Trophoblast cell (in vitro differentiated cells and primary cell): ENCODE data around the gene ZDHHC14.

Experiments used
- DNase-seq, 2 donors: peaks; one replicate each; pipeline ENCODE4 v3.0.0-alpha.2; 2016
- H2AFZ ChIP-seq: 2 replicates; pipeline ENCODE4 v1.6.1; 2013; ENCODE audit warnings: low read length, moderate library complexity, mild to moderate bottlenecking; ENCODE audit not compliant: insufficient read depth, poor library complexity
- H2AK5ac ChIP-seq: 2 replicates; pipeline ENCODE4 v1.6.1; 2013; ENCODE audit warnings: mild to moderate bottlenecking, low read length
- H2BK120ac ChIP-seq: 2 replicates; pipeline ENCODE4 v1.6.1; 2013; ENCODE audit warnings: low read length, mild to moderate bottlenecking, moderate library complexity; ENCODE audit not compliant: insufficient read depth, poor library complexity
- H2BK12ac ChIP-seq: 2 replicates; pipeline ENCODE4 v1.6.1; 2013; ENCODE audit warnings: mild to moderate bottlenecking, low read length, moderate library complexity
- H2BK5ac ChIP-seq: 2 replicates; pipeline ENCODE4 v1.6.1; 2013; ENCODE audit warnings: low read length, low read depth, moderate library complexity, mild to moderate bottlenecking; ENCODE audit not compliant: poor library complexity
- H3K14ac ChIP-seq: 2 replicates; pipeline ENCODE4 v1.6.1; 2013; ENCODE audit warnings: mild to moderate bottlenecking, low read length
- H3K18ac ChIP-seq: 2 replicates; pipeline ENCODE4 v1.6.1; 2013; ENCODE audit warnings: mild to moderate bottlenecking, low read length
- H3K23ac ChIP-seq: 2 replicates; pipeline ENCODE4 v1.6.1; 2013; ENCODE audit warnings: low read length
- H3K27ac ChIP-seq: 2 replicates; pipeline ENCODE4 v1.5.1; 2013; ENCODE audit warnings: low read depth, mild to moderate bottlenecking, inconsistent platforms, low read length, moderate library complexity
- H3K27me3 ChIP-seq: 2 replicates; pipeline ENCODE4 v1.6.1; 2013; ENCODE audit warnings: inconsistent platforms, mild to moderate bottlenecking, low read length, moderate library complexity; ENCODE audit not compliant: insufficient read depth
- H3K36me3 ChIP-seq, 2 experiments: 1 replicate in 1 of 2; 2 replicates in 1 of 2; pipeline ENCODE4 v1.6.1; 2013; ENCODE audit warnings: low read length in 2 of 2, mild to moderate bottlenecking in 2 of 2, moderate library complexity in 1 of 2; ENCODE audit not compliant: insufficient read depth in 2 of 2, control insufficient read depth in 1 of 2
- H3K4ac ChIP-seq: 2 replicates; pipeline ENCODE4 v1.6.1; 2013; ENCODE audit warnings: low read depth, mild to moderate bottlenecking, low read length, moderate library complexity
- H3K4me1 ChIP-seq, 2 experiments: 1 replicate in 1 of 2; 2 replicates in 1 of 2; pipeline ENCODE4 v1.6.1; 2013; ENCODE audit warnings: low read length in 2 of 2, mild to moderate bottlenecking in 2 of 2, moderate library complexity in 1 of 2; ENCODE audit not compliant: insufficient read depth in 2 of 2, control insufficient read depth in 1 of 2
- H3K4me2 ChIP-seq: 2 replicates; pipeline ENCODE4 v1.6.1; 2013; ENCODE audit warnings: inconsistent platforms, mild to moderate bottlenecking, low read length, moderate library complexity
- H3K4me3 ChIP-seq: 2 replicates; pipeline ENCODE4 v1.5.1; 2013; ENCODE audit warnings: mild to moderate bottlenecking, low read depth, low read length, inconsistent platforms
- H3K79me1 ChIP-seq: one replicate; pipeline ENCODE4 v1.6.1; 2013; ENCODE audit warnings: low read length
- H3K79me2 ChIP-seq: 2 replicates; pipeline ENCODE4 v1.6.1; 2013; ENCODE audit warnings: low read length, mild to moderate bottlenecking; ENCODE audit not compliant: control insufficient read depth, insufficient read depth, poor library complexity
- H3K9ac ChIP-seq: 2 replicates; pipeline ENCODE4 v1.6.1; 2013; ENCODE audit warnings: mild to moderate bottlenecking, low read length
- H3K9me3 ChIP-seq: 2 replicates; pipeline ENCODE4 v1.6.1; 2013; ENCODE audit warnings: low read depth, mild to moderate bottlenecking, control low read depth, inconsistent platforms, low read length; ENCODE audit not compliant: insufficient read depth
- H4K12ac ChIP-seq: 2 replicates; pipeline ENCODE4 v1.6.1; 2013; ENCODE audit warnings: low read depth, mild to moderate bottlenecking, low read length, moderate library complexity
- H4K8ac ChIP-seq: 2 replicates; pipeline ENCODE4 v1.6.1; 2013; ENCODE audit warnings: low read depth, mild to moderate bottlenecking, low read length, moderate library complexity
- H4K91ac ChIP-seq: one replicate; pipeline ENCODE4 v1.6.1; 2013; ENCODE audit warnings: low read depth, mild to moderate bottlenecking, low read length, moderate library complexity
- WGBS: extraction: QIAGEN DNeasy Blood & Tissue Kit; methylation state at CpG from one replicate; pipeline ENCODE4 v1.1.7; 2013; ENCODE audit warnings: missing lambda C conversion rate; ENCODE audit not compliant: insufficient read length, insufficient coverage; ENCODE audit errors: extremely low coverage; 5-methylcytosine and 5-hydroxymethylcytosine counted together

Gene ZDHHC14

DNA sequence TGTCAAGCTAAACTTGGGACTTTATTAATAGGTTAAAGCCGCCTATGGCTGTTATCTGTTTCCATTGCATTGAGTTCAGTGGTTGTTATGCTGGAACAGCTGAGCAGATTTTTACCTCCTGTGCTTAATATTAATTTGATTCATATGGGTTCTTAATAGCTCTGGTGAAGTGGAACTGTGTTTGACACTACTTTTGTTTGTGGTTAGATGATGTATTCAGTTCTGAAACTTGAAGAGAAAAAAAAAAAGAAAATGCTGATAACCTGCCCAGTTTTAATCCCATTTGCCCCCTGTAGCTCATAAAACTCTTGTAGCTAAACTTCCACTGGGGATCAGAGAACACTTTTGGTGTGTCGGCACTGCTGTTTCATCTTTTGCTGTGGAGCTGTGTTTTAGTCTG, 117.8 kb downstream of the ZDHHC14 start:
- no peak overlapping the region for H3K14ac ChIP-seq
- H4K12ac ChIP-seq: no peak overlapping the region
- no peak overlapping the region for H2BK120ac ChIP-seq
- H2BK5ac ChIP-seq: no peak overlapping the region
- no peaks in the 10 kb centered on the region for H3K79me1 ChIP-seq
- no peak overlapping the region for H3K4ac ChIP-seq
- H3K27ac ChIP-seq: no peak overlapping the region
- H3K4me2 ChIP-seq: no peak overlapping the region
- no peak overlapping the region for H3K18ac ChIP-seq
- H3K9ac ChIP-seq: no peak overlapping the region
- no peaks in the 10 kb centered on the region for H3K27me3 ChIP-seq
- H3K9me3 ChIP-seq: no peaks in the 10 kb centered on the region
- H2AFZ ChIP-seq: no peak overlapping the region
- no peak overlapping the region for H3K4me3 ChIP-seq
- no CpG with 5 or more reads among the region's 2 CpGs for WGBS
- no peaks in the 10 kb centered on the region for H3K4me1 ChIP-seq
- no peak overlapping the region for H4K91ac ChIP-seq
- no peaks in the 10 kb centered on the region for H3K36me3 ChIP-seq
- H3K23ac ChIP-seq: no peak overlapping the region
- H2AK5ac ChIP-seq: no peak overlapping the region
- DNase-seq: no peak
- no peaks in the 10 kb centered on the region for H3K79me2 ChIP-seq
- H4K8ac ChIP-seq: no peak overlapping the region
- H2BK12ac ChIP-seq: no peak overlapping the region

GRCh38 chr6:157500022-157500421, 119.0 kb downstream of the ZDHHC14 start:
- WGBS: no CpG with 5 or more reads among the region's 1 CpG
- Histone ChIP-seq H3K27me3 (no peaks in the 10 kb centered on the region), H3K4me2 (no peak overlapping the region), H3K14ac (no peak overlapping the region), H2BK120ac (no peak overlapping the region), H3K23ac (no peak overlapping the region), H3K27ac (no peak overlapping the region), H2BK5ac (no peak overlapping the region), H3K79me2 (no peaks in the 10 kb centered on the region), H4K8ac (no peak overlapping the region), H3K4ac (no peak overlapping the region), H4K12ac (no peak overlapping the region), H2AFZ (no peak overlapping the region), H3K18ac (no peak overlapping the region), H2BK12ac (no peak overlapping the region), H3K9me3 (no peaks in the 10 kb centered on the region), H3K4me1 (no peaks in the 10 kb centered on the region), H3K36me3 (no peaks in the 10 kb centered on the region), H2AK5ac (no peak overlapping the region), H3K9ac (no peak overlapping the region), H3K79me1 (no peaks in the 10 kb centered on the region), H3K4me3 (no peak overlapping the region), H4K91ac (no peak overlapping the region)
- no peak for DNase-seq

GRCh38 chr6:157503018-157503747, 122.2 kb downstream of the ZDHHC14 start:
- no peak overlapping the region for H2BK5ac ChIP-seq
- no peak for DNase-seq

DNA sequence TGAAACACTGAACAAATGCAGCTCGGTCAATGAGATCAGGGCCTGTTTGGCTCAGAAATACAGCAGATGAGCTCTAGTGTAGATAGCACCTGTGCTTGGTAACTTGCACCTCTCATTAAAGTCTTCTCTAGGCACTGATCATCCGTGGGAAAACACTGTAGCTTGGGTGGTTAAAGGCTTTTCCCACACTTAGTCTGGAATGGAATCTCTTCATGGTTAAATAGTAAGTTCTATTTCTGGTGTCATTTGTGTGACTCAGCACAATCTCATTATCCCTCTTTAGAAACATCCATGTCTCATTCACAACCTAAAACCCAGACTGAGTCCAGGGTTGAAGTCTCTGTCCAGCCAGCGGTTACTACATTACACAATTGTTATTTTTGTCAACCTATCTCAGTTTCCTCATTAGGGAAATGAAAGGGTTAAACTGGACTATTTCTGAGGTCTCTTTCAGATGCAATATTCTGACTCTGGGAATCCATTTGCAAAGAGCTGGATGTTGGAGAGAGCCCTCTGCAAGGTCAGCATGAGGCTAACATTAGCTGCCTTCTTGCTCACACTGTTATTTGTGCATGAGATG, 125.0 kb downstream of the ZDHHC14 start:
- Histone ChIP-seq H4K12ac (no peak overlapping the region), H2AFZ (no peak overlapping the region), H2AK5ac (no peak overlapping the region), H3K4me1 (no peaks in the 10 kb centered on the region), H4K8ac (no peak overlapping the region), H3K4me2 (no peak overlapping the region), H3K4ac (no peak overlapping the region), H3K4me3 (no peak overlapping the region), H3K23ac (no peak overlapping the region), H2BK120ac (no peak overlapping the region), H4K91ac (no peak overlapping the region), H3K27me3 (no peaks in the 10 kb centered on the region), H3K9me3 (peaks cover 2% of the 10 kb centered on the region), H2BK5ac (no peak overlapping the region), H3K79me2 (no peaks in the 10 kb centered on the region), H3K9ac (no peak overlapping the region), H3K18ac (no peak overlapping the region), H3K36me3 (no peaks in the 10 kb centered on the region), H3K14ac (no peak overlapping the region), H2BK12ac (no peak overlapping the region), H3K27ac (no peak overlapping the region), H3K79me1 (no peaks in the 10 kb centered on the region)
- WGBS: no CpG with 5 or more reads among the region's 3 CpGs
- no peak for DNase-seq

More at GRCh38 chr6:157503018-157503747, 122.2 kb downstream of the ZDHHC14 start:
- no peak overlapping the region for H3K23ac ChIP-seq
- peaks cover 2% of the 10 kb centered on the region for H3K9me3 ChIP-seq
- no peak overlapping the region for H3K4me2 ChIP-seq
- no peaks in the 10 kb centered on the region for H3K36me3 ChIP-seq
- H3K79me2 ChIP-seq: no peaks in the 10 kb centered on the region
- H2BK12ac ChIP-seq: no peak overlapping the region
- H3K27me3 ChIP-seq: no peaks in the 10 kb centered on the region
- no peak overlapping the region for H3K27ac ChIP-seq
- WGBS: no CpG with 5 or more reads among the region's 6 CpGs
- H4K8ac ChIP-seq: no peak overlapping the region
- H2AFZ ChIP-seq: no peak overlapping the region
- H2AK5ac ChIP-seq: no peak overlapping the region
- no peak overlapping the region for H3K4me3 ChIP-seq
- no peak overlapping the region for H4K12ac ChIP-seq
- no peak overlapping the region for H2BK120ac ChIP-seq
- H3K4me1 ChIP-seq: no peaks in the 10 kb centered on the region
- H3K9ac ChIP-seq: no peak overlapping the region
- no peaks in the 10 kb centered on the region for H3K79me1 ChIP-seq
- H4K91ac ChIP-seq: no peak overlapping the region
- no peak overlapping the region for H3K18ac ChIP-seq
- no peak overlapping the region for H3K14ac ChIP-seq
- no peak overlapping the region for H3K4ac ChIP-seq
